Measurements from ENCODE around the gene PFKFB2.
A peak's percentile ranks its signal among the peaks of the same experiment; 100 is the strongest.

Gene PFKFB2

DNA sequence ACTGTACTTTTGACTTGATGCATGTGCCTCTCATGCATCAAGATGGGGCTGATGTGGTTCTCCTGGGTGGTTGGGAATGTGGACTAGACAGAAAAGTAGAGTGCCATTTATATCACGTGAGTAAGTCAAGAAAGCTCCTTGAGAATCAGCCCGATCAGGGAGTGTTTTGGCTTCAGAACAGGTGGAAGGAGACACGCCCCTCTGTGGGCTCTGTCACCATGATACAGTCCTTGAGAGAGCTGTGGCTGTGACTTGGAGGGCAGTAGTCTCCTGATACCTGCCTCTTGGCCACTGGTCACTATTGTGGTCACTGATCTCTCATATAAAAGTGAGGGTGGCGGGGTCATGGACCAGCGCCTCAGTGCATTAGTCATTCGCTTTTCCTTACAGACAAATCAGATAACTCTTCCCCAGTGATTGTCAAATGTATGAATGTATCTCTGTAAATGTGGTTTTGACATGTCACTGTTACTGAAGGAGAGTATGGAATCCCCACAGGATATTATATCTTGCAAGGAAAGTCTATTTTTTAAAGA, 26.7 kb downstream of the PFKFB2 start:
- Mint-ChIP-seq H3K27me3 (no peaks in the 10 kb centered on the region), H3K4me1 (peaks cover 4% of the 10 kb centered on the region), H3K9me3 (no peaks in the 10 kb centered on the region), H3K27ac (no peak overlapping the region), H3K36me3 (peaks cover 5% of the 10 kb centered on the region), H3K4me3 (no peak overlapping the region)
- no peak for ATAC-seq

DNA sequence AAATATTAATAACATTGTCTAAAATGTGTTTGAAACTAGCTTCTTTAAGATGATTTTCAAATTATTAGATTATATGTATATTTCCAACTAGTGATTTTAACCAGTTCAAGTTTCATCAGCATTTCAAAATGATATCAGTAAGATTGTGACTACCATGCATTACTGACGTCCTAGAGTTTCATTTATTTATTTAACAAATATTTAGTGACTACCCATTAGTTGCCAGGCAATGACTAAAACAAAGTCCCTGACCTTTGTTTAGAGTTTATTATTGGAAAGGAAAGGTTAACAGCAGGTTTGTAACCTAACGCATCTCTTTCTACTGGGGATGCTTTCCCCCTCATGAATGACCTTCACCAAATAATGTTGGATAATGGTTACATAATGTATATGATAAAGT, 28.0 kb downstream of the PFKFB2 start:
- H3K27me3 Mint-ChIP-seq: no peaks in the 10 kb centered on the region
- H3K36me3 Mint-ChIP-seq: no peaks in the 10 kb centered on the region
- no peaks in the 10 kb centered on the region for H3K9me3 Mint-ChIP-seq
- peaks cover 11% of the 10 kb centered on the region for H3K4me1 Mint-ChIP-seq
- H3K27ac Mint-ChIP-seq: no peak overlapping the region
- no peak for ATAC-seq
- H3K4me3 Mint-ChIP-seq: no peak overlapping the region

DNA sequence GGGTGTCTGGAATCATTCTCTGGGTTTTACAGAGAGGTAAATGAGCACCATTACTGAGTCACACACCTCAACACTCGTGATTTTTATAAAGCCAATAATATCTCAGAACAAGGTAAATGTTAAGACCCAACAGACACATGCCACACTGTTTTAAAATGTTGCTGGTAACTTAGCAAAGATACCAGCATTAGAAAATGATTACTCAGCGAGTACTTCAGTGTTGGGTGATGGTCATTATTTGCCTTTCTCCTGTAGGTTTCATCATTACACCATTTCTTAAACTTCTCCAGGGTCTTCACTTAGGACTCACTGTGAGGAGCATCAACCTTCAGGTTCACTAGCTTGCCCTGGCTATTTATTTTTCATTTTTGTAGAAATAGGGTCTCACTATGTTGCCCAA, 28.7 kb downstream of the PFKFB2 start:
- no peak for ATAC-seq
- no peaks in the 10 kb centered on the region for H3K9me3 Mint-ChIP-seq
- no peak overlapping the region for H3K27ac Mint-ChIP-seq
- no peaks in the 10 kb centered on the region for H3K27me3 Mint-ChIP-seq
- H3K36me3 Mint-ChIP-seq: no peaks in the 10 kb centered on the region
- no peak overlapping the region for H3K4me3 Mint-ChIP-seq
- peaks cover 11% of the 10 kb centered on the region for H3K4me1 Mint-ChIP-seq

DNA sequence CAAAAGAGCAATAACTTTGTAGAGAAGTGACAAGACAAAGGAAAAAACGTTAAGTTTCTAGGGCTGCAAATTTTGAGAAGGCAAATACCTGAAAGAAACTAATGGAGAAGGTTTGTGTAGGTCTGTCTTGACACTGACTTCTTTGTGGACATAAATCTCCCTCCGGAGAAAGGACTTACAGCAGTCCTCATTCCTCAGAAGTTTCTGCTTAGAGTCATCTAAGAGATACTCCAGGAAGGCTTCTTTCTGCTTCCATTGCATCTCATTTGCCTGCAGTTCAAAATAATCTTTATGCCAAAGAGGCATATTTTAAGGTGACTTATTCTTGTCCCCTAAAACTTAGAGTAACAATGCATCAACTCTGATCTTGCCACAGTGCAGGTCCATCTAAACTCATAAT, 31.2 kb downstream of the PFKFB2 start:
- no peaks in the 10 kb centered on the region for H3K36me3 Mint-ChIP-seq
- no peak overlapping the region for H3K4me3 Mint-ChIP-seq
- H3K27ac Mint-ChIP-seq: no peak overlapping the region
- no peak for ATAC-seq
- peaks cover 15% of the 10 kb centered on the region for H3K4me1 Mint-ChIP-seq
- no peaks in the 10 kb centered on the region for H3K9me3 Mint-ChIP-seq
- H3K27me3 Mint-ChIP-seq: no peaks in the 10 kb centered on the region

DNA sequence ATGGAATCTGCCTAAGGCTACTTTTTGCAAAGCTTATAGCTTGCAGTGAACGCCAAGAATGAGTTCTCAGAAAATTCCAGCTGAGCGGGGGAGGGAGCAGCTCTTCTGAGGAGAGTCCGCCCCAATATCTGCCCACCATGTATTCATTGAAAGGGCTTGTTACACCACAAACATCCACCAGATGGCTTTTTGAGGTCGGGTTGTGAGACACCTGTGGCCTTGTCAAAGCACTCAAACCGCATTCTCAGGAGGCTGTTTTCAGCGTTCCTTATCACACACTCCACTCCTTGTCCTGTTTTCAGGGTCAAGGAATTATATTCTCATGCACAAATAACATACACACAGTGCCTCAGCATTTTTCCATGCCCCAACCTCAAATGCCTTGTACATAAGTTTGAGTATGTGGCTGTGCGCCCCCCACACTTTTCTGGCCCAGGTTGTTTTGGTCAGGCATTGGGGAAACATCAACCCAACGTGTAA, 31.7 kb downstream of the PFKFB2 start:
- no peak overlapping the region for H3K27ac Mint-ChIP-seq

DNA sequence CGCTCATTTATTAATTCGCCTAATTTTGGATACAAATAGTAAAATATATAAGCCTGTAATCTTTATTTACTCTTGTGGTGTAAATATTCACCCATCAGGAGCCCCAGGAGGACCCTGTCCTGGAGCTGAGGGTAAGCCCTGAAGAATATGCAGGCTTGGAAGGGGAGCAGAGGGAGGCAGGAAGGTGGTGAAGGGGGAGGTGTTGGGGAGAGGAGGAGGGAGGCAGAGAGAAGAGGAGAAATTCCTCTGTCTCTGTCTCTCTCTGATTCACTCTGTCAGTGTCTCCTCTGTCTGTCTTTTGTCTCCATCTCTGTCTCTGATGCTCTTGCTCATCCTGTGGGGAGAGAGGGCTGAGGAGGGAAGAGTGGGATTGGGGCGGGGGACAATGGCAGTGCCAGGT, 32.8 kb downstream of the PFKFB2 start:
- Mint-ChIP-seq H3K27me3 (no peaks in the 10 kb centered on the region), H3K9me3 (no peaks in the 10 kb centered on the region), H3K4me1 (peaks cover 20% of the 10 kb centered on the region), H3K27ac (no peak overlapping the region), H3K36me3 (no peaks in the 10 kb centered on the region), H3K4me3 (no peak overlapping the region)
- no peak for ATAC-seq

More for the DNA sequence above, 31.7 kb downstream of the PFKFB2 start:
- ATAC-seq: peak; percentile 70
- no peaks in the 10 kb centered on the region for H3K27me3 Mint-ChIP-seq
- H3K4me1 Mint-ChIP-seq: peaks cover 20% of the 10 kb centered on the region
- H3K9me3 Mint-ChIP-seq: no peaks in the 10 kb centered on the region
- H3K36me3 Mint-ChIP-seq: no peaks in the 10 kb centered on the region
- H3K4me3 Mint-ChIP-seq: no peak overlapping the region

DNA sequence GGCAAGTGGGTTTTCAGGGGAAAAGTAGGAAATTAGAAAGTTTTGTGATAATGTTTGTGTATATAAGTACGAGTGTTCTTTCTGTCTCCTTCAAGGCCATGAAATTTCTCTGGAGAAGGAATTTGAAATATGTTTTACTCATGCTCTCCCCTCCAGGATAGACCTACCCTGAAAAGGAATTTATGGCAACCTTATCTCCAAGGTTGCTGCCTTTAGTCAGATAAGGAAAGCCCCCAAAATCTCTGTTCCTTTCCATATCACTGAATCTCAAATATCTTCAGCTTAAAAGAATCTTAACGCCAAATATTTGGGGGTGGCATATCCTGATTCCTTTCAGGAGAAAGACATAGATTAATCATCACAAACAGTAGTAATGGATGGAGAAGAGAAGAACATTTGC, 35.1 kb downstream of the PFKFB2 start:
- H3K36me3 Mint-ChIP-seq: no peaks in the 10 kb centered on the region
- no peaks in the 10 kb centered on the region for H3K9me3 Mint-ChIP-seq
- peaks cover 20% of the 10 kb centered on the region for H3K4me1 Mint-ChIP-seq
- H3K27me3 Mint-ChIP-seq: no peaks in the 10 kb centered on the region
- no peak overlapping the region for H3K27ac Mint-ChIP-seq
- H3K4me3 Mint-ChIP-seq: no peak overlapping the region
- ATAC-seq: no peak

DNA sequence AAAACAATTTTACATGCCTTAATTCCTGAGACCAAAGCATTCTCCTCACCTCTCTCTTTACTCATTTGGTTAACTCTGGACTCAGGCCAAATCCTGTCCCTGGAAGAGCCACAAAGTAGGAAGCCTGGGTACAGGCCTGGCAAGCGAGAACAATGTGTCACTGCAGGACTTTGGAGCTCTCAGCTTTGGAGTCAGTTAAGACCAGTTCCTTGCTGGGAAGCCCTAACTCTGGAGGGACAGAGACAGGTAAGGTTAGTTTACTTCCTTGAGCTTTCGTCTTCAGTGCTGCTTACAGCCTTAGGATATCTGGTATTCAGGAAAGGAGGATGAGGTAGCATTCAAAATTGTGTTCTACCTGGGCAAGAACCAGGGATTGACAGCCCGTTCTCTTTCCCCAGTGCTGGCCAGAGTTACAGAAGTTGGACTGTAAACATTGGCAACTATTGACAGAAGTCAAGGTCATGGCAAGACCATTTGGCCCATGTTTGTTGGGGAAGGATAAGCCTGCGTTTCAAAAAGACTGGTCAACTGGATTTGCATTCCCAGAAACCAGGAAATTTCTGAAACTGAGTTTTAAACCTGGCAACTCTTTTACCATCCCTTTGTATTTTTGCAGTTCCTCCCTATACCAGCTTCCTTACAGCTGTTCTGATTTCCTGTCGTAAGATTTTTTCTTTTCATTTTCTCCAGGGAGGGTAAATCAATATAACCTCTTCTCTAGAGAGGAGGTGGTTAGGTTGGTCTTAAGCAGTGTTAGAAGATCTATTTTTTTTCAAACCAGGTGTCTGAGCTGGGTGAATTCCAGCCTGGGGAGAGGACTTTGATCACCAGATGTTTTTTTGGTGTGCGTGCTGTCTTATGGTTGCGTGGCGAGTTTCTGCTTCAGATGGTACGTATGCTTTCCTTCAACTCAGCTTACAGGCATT, 35.9 kb downstream of the PFKFB2 start, which contains the start of gene C4BPB:
Gene C4BPB (plus strand): TSS at position 160 of the 926 bp plus-strand sequence. CDS start 672 bp downstream, at position 832.
- ATAC-seq: no peak
- H3K4me3 Mint-ChIP-seq: peak within 1 kb of the TSS; percentile 68
- H3K36me3 Mint-ChIP-seq: no peaks in the 10 kb centered on the region
- H3K4me1 Mint-ChIP-seq: peaks cover 20% of the 10 kb centered on the region
- no peaks in the 10 kb centered on the region for H3K9me3 Mint-ChIP-seq
- H3K27ac Mint-ChIP-seq: peak within 1 kb of the TSS; percentile 44
- H3K27me3 Mint-ChIP-seq: no peaks in the 10 kb centered on the region

DNA sequence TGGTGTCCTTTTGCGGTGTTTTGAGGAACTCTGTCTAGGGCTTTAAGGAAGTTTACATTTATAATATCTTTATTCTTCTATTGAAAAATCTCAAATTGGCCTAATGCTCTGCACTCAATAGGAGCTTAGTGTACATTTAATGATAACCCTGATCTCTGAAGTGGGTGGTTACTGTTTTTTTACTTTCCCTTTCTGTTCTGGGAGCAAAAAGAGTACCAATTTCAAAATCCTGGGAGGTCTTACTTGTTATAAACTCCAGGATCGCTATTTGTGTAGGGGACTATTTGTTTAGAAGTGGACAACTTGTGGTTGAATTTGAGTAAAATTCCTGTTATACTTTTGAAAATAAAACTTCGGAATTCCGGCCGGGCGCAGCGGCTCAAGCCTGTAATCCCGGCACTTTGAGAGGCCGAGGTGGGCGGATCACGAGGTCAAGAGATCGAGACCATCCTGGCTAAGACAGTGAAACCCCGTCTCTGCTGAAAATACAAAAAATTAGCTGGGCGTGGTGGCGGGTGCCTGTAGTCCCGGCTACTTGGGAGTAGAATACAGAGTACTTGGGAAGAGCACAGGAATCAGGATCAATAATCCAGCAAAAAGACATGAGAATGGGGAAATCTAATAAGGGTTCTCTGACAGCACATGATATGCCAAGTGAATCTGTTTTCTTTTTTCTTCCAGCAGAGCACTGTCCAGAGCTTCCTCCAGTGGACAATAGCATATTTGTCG, 36.7 kb downstream of the PFKFB2 start:
- peak overlapping the region; percentile 68 for H3K4me3 Mint-ChIP-seq
- ATAC-seq: no peak

DNA sequence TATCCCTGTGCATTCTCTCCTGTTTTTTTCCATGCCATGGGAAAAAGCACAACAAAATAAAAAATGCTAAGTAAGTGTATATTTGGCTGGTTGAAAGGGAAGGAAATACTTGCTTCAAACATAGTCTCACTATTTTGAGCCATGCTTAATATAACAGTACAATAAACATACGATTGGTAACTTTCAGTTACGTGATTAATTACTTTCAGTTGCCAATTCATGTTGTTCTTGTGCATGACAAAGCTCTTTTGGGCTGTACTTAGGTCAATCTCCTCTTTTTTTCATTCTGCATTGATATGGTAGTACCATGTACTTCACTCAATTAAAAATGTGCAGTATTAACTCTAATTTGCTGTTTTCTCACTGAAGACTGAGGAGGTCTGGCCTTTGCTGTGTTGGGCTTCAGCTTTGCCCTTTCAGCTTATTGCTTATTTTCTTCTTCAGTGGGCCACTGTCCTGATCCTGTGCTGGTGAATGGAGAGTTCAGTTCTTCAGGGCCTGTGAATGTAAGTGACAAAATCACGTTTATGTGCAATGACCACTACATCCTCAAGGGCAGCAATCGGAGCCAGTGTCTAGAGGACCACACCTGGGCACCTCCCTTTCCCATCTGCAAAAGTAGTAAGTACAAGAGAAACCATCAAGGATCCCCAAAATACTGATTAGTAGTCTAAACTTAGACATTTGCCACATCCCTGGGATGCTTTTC, 38.3 kb downstream of the PFKFB2 start:
- Mint-ChIP-seq H3K9me3 (no peaks in the 10 kb centered on the region), H3K36me3 (no peaks in the 10 kb centered on the region), H3K4me3 (no peak overlapping the region), H3K27me3 (no peaks in the 10 kb centered on the region), H3K27ac (no peak overlapping the region), H3K4me1 (peaks cover 9% of the 10 kb centered on the region)
- no peak for ATAC-seq

More for the DNA sequence above, 36.7 kb downstream of the PFKFB2 start:
- Mint-ChIP-seq H3K36me3 (no peaks in the 10 kb centered on the region), H3K9me3 (no peaks in the 10 kb centered on the region), H3K27ac (peak overlapping the region; percentile 44), H3K4me1 (peaks cover 16% of the 10 kb centered on the region), H3K27me3 (no peaks in the 10 kb centered on the region)

DNA sequence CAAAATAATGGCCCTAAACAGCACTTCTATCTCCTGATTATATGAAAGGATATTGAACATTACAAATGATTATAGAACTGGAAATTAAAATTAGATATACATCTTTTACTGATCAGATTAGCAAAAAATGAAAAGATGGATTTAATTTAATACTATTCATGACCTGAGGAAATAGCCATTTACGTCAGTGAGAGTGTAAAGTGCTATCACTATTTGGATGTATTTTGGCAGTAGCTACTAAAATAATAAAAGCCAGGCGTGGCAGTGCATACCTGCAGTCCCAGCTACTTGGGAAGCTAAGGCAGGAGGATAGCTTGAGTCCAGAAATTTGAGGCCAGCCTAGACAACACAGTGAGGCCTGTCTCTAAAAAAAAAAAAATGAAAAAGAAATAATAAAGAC, 40.9 kb downstream of the PFKFB2 start:
- no peak overlapping the region for H3K4me3 Mint-ChIP-seq
- H3K27ac Mint-ChIP-seq: no peak overlapping the region
- H3K27me3 Mint-ChIP-seq: no peaks in the 10 kb centered on the region
- peaks cover 14% of the 10 kb centered on the region for H3K4me1 Mint-ChIP-seq
- no peaks in the 10 kb centered on the region for H3K36me3 Mint-ChIP-seq
- no peaks in the 10 kb centered on the region for H3K9me3 Mint-ChIP-seq
- no peak for ATAC-seq

DNA sequence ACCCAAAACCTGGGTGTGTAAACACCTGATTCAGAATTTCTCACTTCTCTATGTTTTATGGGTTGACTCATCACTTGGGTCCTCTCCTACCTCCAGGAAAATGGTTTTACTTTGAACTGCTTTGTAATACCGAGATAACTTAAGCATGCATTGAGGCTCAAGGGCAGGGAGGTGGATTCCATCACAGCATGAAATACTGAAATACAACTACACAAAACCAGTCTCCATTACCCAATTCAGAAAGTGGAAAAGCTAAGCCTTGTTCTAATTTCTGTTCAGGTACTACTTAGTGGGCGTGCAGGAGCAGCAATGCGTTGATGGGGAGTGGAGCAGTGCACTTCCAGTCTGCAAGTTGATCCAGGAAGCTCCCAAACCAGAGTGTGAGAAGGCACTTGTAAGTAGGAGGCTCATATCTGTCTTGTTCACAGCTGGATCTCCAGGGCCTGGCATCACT, 44.8 kb downstream of the PFKFB2 start:
- Mint-ChIP-seq H3K9me3 (no peaks in the 10 kb centered on the region), H3K4me3 (no peak overlapping the region), H3K36me3 (no peaks in the 10 kb centered on the region), H3K4me1 (peaks cover 6% of the 10 kb centered on the region), H3K27ac (no peak overlapping the region), H3K27me3 (peaks cover 11% of the 10 kb centered on the region)
- peak; percentile 92 for ATAC-seq

DNA sequence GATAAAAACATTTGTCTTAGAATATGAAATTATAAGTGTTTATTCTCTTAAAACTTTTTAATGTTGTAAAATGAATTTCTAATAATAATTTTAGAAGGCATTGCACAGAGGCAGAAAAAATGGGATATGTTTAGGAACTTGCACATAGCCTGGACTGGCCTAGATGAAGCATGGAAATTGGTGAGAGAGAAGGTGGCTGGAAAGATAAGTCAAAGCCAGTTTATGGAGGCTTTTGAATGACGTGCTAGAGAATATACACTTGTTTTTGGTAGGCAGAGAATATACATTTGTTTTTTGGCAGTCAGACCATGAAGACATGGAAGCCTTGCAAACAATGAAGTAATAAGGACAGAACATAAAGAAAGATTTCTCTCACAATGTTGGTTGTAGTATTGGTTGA, 48.6 kb downstream of the PFKFB2 start:
- Mint-ChIP-seq H3K36me3 (no peaks in the 10 kb centered on the region), H3K9me3 (no peaks in the 10 kb centered on the region), H3K27ac (no peak overlapping the region), H3K4me3 (no peak overlapping the region), H3K27me3 (peaks cover 11% of the 10 kb centered on the region), H3K4me1 (peaks cover 6% of the 10 kb centered on the region)
- no peak for ATAC-seq

DNA sequence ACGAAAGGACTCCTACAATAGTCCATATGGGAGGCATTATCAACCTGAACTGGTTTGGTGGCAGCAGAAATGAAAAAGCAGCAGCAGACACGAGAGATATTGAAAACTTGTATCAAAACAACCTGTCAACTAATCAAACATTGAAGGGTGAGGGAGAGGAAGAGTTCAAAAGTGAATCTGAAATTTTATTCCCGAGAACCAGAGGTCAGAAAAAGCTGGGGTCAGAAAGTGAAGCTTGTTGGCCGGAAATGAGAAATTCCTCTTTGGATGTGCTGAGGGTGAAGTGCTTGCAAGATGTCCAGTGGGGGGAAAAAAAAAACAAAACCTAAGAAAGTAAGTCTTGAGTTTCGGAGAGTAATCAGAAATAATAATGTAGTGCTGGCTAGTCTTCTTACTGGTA, 49.1 kb downstream of the PFKFB2 start:
- no peak overlapping the region for H3K27ac Mint-ChIP-seq

DNA sequence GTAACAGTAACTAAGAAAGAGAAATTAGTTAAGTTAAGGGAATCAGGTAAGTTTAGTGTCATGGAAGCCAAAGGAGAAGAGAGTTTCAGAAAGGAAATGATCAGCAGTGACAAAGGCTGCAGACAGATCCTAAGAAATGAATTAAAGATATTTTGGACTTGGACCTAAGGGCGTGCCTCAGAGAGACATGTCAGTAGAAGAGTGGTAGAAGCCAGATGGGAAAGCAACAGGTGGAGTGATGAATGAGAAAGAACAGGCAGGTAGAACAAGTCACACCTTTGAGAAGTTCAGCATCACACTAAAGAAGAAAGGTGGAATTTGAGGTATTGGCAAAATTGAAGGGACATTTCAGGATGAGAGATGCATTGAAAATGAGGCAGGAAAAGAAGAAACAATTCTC, 49.6 kb downstream of the PFKFB2 start:
- peaks cover 4% of the 10 kb centered on the region for H3K4me1 Mint-ChIP-seq
- H3K4me3 Mint-ChIP-seq: no peak overlapping the region
- no peak for ATAC-seq
- H3K36me3 Mint-ChIP-seq: no peaks in the 10 kb centered on the region
- no peak overlapping the region for H3K27ac Mint-ChIP-seq
- peaks cover 11% of the 10 kb centered on the region for H3K27me3 Mint-ChIP-seq
- no peaks in the 10 kb centered on the region for H3K9me3 Mint-ChIP-seq

More for the DNA sequence above, 49.1 kb downstream of the PFKFB2 start:
- Mint-ChIP-seq H3K4me1 (peaks cover 6% of the 10 kb centered on the region), H3K9me3 (no peaks in the 10 kb centered on the region), H3K27me3 (peaks cover 11% of the 10 kb centered on the region), H3K4me3 (no peak overlapping the region), H3K36me3 (no peaks in the 10 kb centered on the region)
- ATAC-seq: no peak

Measured in stimulated activated memory B cell treated with anti-CD40 and anti-IgM and Interleukin-4, amounts not matched to agents 10 μg/mL and 1 μg/mL and 100 μg/mL, for 72 hours (primary cell).